GM12878 (cell line): ENCODE data around the gene CDH1. TPM values are rescaled to one million over a fixed set of nuclear protein-coding genes. Genes with fewer than 3 reads are reported as not detected.

Source experiments
- ATAC-seq: fragments of 200-7000 bp; cut with Tn5 transposase; 3 replicates; pipeline ENCODE4 v1.9.1; 2020; ENCODE audit warnings: mild to moderate bottlenecking, moderate library complexity
- BruUV-seq: library from RNA; stranded (reverse); fragments of 400-500 nt; replicated peaks from 2 replicates; lab custom pipeline; 2021; lab: Mats Ljungman, UMichigan
- CTCF ChIA-PET: fragments of 300-600 bp; sonication (Branson Sonifier 250); formaldehyde crosslinking; extraction: SDS; loops from one replicate; lab custom pipeline; 2021; ENCODE audit warnings: inconsistent platforms; lab: Yijun Ruan, JAX
- POLR2A ChIA-PET: fragments of 350-600 bp; formaldehyde crosslinking; extraction: SDS; loops from one replicate; lab custom pipeline; 2021; ENCODE audit warnings: inconsistent platforms; lab: Charles Lee
- RAD21 ChIA-PET: fragments of 300-600 bp; sonication (Branson Sonifier 250); formaldehyde crosslinking; loops from one replicate; lab custom pipeline; 2023; ENCODE audit warnings: antibody characterized with exemption; ENCODE audit not compliant: unreplicated experiment; lab: Charles Lee
- SMC1A ChIA-PET: fragments of 300-600 bp; sonication (Branson Sonifier 250); formaldehyde crosslinking; loops from one replicate; lab custom pipeline; 2023; ENCODE audit not compliant: unreplicated experiment, uncharacterized antibody; lab: Charles Lee
- DNase-seq: peaks from one replicate; pipeline ENCODE4 v3.0.0-alpha.2; 2011; ENCODE audit warnings: low read depth, low spot score
- FAIRE-seq: peaks from 3 replicates; lab custom pipeline; 2011; peaks lifted over from hg19 to GRCh38; lab: Jason Lieb, UNC
- H2AFZ ChIP-seq: 2 replicates; pipeline ENCODE4 v1.6.0; 2011; ENCODE audit warnings: low read depth, low read length, control low read depth; ENCODE audit not compliant: control insufficient read depth
- H3K27ac ChIP-seq: 2 replicates; pipeline ENCODE4 v1.5.1; 2011; ENCODE audit warnings: control low read depth; ENCODE audit not compliant: control insufficient read depth, insufficient read depth
- H3K27me3 ChIP-seq, 2 experiments: replicated peaks in 1 of 2; 2 replicates each; pipeline versions ENCODE4 v1.6.0 to v1.6.1; 2011; ENCODE audit warnings: low read length in 1 of 2; ENCODE audit not compliant: control insufficient read depth in 2 of 2, insufficient read depth in 2 of 2
- H3K36me3 ChIP-seq, 2 experiments: 2 replicates each; pipeline ENCODE4 v1.5.1; 2011; ENCODE audit warnings: low read length in 1 of 2; ENCODE audit not compliant: control insufficient read depth in 2 of 2, insufficient read depth in 2 of 2
- H3K4me1 ChIP-seq: 2 replicates; pipeline ENCODE4 v1.6.1; 2011; ENCODE audit warnings: mild to moderate bottlenecking, low read length, moderate library complexity, mixed read lengths; ENCODE audit not compliant: control insufficient read depth, insufficient read depth
- H3K4me2 ChIP-seq: 2 replicates; pipeline ENCODE4 v1.6.0; 2011; ENCODE audit warnings: control low read depth; ENCODE audit not compliant: control insufficient read depth, insufficient read depth
- H3K4me3 ChIP-seq: fragments of 200-600 bp; sonication (generic); 2 replicates; pipeline ENCODE4 v1.5.1; 2016
- H3K79me2 ChIP-seq: 2 replicates; pipeline ENCODE4 v1.6.0; 2011; ENCODE audit warnings: low read length; ENCODE audit not compliant: control insufficient read depth, insufficient read depth
- H3K9ac ChIP-seq: 2 replicates; pipeline ENCODE4 v1.8.0; 2011; ENCODE audit warnings: low read length, control low read depth, mixed read lengths; ENCODE audit not compliant: control insufficient read depth, insufficient read depth
- H3K9me3 ChIP-seq: replicated peaks from 3 replicates; pipeline ENCODE4 v1.5.1; 2011; ENCODE audit warnings: mild to moderate bottlenecking, low read length; ENCODE audit not compliant: control insufficient read depth, insufficient read depth
- H4K20me1 ChIP-seq: 2 replicates; pipeline ENCODE4 v1.6.0; 2011; ENCODE audit not compliant: control insufficient read depth, insufficient read depth
- CHD4 ChIP-seq: fragments of 200-600 bp; sonication (generic); IDR thresholded peaks from 2 replicates; pipeline ENCODE4 v1.6.1; 2016; ENCODE audit warnings: mild to moderate bottlenecking
- EED ChIP-seq: sonication (generic); IDR thresholded peaks from 2 replicates; pipeline ENCODE4 v1.6.1; 2016; ENCODE audit warnings: antibody characterized with exemption, low read depth
- JUND ChIP-seq: IDR thresholded peaks from 2 replicates; pipeline ENCODE4 v1.6.1; 2012; ENCODE audit warnings: low read depth, mild to moderate bottlenecking, low read length, improper control_type of control experiment, moderate library complexity
- MTA3 ChIP-seq: IDR thresholded peaks from 2 replicates; pipeline ENCODE4 v1.6.1; 2012; ENCODE audit warnings: low read length, inconsistent platforms, borderline replicate concordance
- MYC ChIP-seq: IDR thresholded peaks from 2 replicates; pipeline ENCODE4 v1.6.1; 2011; ENCODE audit warnings: mild to moderate bottlenecking, low read length, moderate library complexity, inconsistent platforms; ENCODE audit not compliant: insufficient read depth, insufficient replicate concordance, insufficient read length, severe bottlenecking
- NFXL1 ChIP-seq: fragments of 450-650 bp; IDR thresholded peaks from 2 replicates; pipeline ENCODE4 v1.6.1; 2017; ENCODE audit warnings: antibody characterized with exemption, mild to moderate bottlenecking, borderline replicate concordance
- RAD51 ChIP-seq: fragments of 450-650 bp; IDR thresholded peaks from 2 replicates; pipeline ENCODE4 v1.6.1; 2016; ENCODE audit warnings: moderate library complexity, mild to moderate bottlenecking, inconsistent platforms
- STAT3 ChIP-seq: IDR thresholded peaks from 2 replicates; pipeline ENCODE4 v1.6.1; 2011; ENCODE audit warnings: low read depth, low read length, improper control_type of control experiment
- TBL1XR1 ChIP-seq: IDR thresholded peaks from 2 replicates; pipeline ENCODE4 v1.6.1; 2012; ENCODE audit warnings: low read depth, low read length, improper control_type of control experiment
- in situ Hi-C: fragments of 300-500 bp; cut with MboI; formaldehyde crosslinking; loops from 9 replicates; pipeline ENCODE4 v1.14.3; 2018; ENCODE audit warnings: mixed read lengths
- intact Hi-C: fragments of 100-400 bp; cut with micrococcal nuclease; formaldehyde crosslinking; loops from one replicate; pipeline ENCODE4 v1.14.2; 2022; ENCODE audit not compliant: unreplicated experiment
- polyA plus RNA-seq, 11 experiments: library from polyadenylated mRNA; depleted of rRNA in 4 of 11; unstranded in 6 of 11; stranded (reverse) in 5 of 11; fragments of >200 nt; fragmentation: Nextera tagmentation in 4 of 11; fragmentation: Illumina TruSeq in 1 of 11; extraction: Ambion mirVana in 4 of 11; extraction: Trizol in 1 of 11; gene quantifications; 1 replicate in 1 of 11; 2 replicates in 10 of 11; pipeline versions ENCODE4 v1.2.1 to v1.2.3, GENCODE V29; 2011 to 2016; ENCODE audit warnings: inconsistent platforms in 2 of 11, missing spikeins in 2 of 11, low read depth in 1 of 11
- total RNA-seq, 4 experiments: library from RNA; depleted of rRNA in 3 of 4; stranded (reverse); fragments of >200 nt in 3 of 4; fragmentation: Illumina TruSeq in 1 of 4; extraction: Trizol in 1 of 4; gene quantifications; 2 replicates each; pipeline versions ENCODE4 v1.2.1 to v1.2.3, GENCODE V29; 2013 to 2021
- TF ChIP-seq, protein P1 (sequence below): fragments of 450-650 bp; IDR thresholded peaks from 2 replicates; pipeline ENCODE4 v1.6.1; 2017; ENCODE audit warnings: low read depth, mild to moderate bottlenecking, moderate library complexity

Gene CDH1
- total and polyA plus RNA-seq, 10 of the 15 experiments (the other 5 are each of a cell fraction or from before 2014, with no cell fraction given): 2.2 to 30.6 (median 17.7) TPM

DNA sequence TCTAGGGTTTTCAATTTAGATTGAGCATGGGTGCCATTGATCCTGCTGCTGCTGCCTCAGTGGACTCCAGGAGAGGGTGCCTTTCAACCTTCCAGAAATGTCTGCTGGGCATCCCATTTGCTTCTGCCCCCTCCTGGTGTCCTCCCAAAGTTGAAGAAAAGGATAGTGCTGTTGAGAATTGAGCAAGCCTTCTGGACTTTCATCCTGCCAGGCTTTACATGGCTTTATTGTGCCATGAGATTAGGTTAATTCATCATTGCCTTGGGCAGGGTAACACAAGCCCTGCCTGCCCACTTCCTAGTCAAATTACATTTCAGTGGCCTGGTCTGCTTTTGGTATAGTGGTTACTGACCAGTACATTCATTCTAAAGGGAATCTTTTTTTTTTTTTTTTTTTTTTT lies 88.3 kb downstream of the CDH1 start:
- no peaks in the 10 kb centered on the region for H4K20me1 ChIP-seq
- H3K36me3 ChIP-seq: no peaks in the 10 kb centered on the region
- intact Hi-C loops: no loop called here
- H3K9me3 ChIP-seq: no peaks in the 10 kb centered on the region
- no peak for DNase-seq
- SMC1A ChIA-PET: no interaction called here
- no peak overlapping the region for H3K9ac ChIP-seq
- TF ChIP-seq STAT3 (no peak), TBL1XR1 (no peak), NFXL1 (no peak), EED (no peak), MYC (no peak), RAD51 (no peak), MTA3 (no peak), JUND (no peak), CHD4 (no peak)
- TF ChIP-seq, protein P1, sequence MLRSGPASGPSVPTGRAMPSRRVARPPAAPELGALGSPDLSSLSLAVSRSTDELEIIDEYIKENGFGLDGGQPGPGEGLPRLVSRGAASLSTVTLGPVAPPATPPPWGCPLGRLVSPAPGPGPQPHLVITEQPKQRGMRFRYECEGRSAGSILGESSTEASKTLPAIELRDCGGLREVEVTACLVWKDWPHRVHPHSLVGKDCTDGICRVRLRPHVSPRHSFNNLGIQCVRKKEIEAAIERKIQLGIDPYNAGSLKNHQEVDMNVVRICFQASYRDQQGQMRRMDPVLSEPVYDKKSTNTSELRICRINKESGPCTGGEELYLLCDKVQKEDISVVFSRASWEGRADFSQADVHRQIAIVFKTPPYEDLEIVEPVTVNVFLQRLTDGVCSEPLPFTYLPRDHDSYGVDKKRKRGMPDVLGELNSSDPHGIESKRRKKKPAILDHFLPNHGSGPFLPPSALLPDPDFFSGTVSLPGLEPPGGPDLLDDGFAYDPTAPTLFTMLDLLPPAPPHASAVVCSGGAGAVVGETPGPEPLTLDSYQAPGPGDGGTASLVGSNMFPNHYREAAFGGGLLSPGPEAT: no peak
- TF ChIP-seq, all 136 proteins: peak for 0
- H3K27ac ChIP-seq: no peak overlapping the region
- BruUV-seq: no TSS peak
- no peaks in the 10 kb centered on the region for H3K27me3 ChIP-seq
- RAD21 ChIA-PET: no interaction called here
- no peaks in the 10 kb centered on the region for H3K79me2 ChIP-seq
- no peak overlapping the region for H3K4me3 ChIP-seq
- H2AFZ ChIP-seq: no peak overlapping the region
- in situ Hi-C loops: no loop called here
- FAIRE-seq (no peak), ATAC-seq (no peak)
- H3K4me2 ChIP-seq: no peak overlapping the region
- POLR2A ChIA-PET: no interaction called here
- CTCF ChIA-PET: interaction anchor here (1.1 kb wide), 1 partner anchor 18 kb away, joined by 3 read pairs; the partner anchor contains the start of gene TANGO6
- no peaks in the 10 kb centered on the region for H3K4me1 ChIP-seq
